ENCODE data around the gene CNOT1.
"Not testable (repeated sequence)": the region's sequence is repeated elsewhere in the genome, so short reads cannot be mapped to it uniquely, and the experiment has no call there.

The CNOT1 gene

GRCh38 chr16:58638148-58639036, 8.8 kb upstream of the CNOT1 start:
- DNase-seq (ENCODE audit: low spot score) = peak; percentile 89

GRCh38 chr16:58637021-58637420, 7.4 kb upstream of the CNOT1 start:
- not testable (repeated sequence) for DNase-seq (ENCODE audit: low spot score)

GRCh38 chr16:58636466-58636865, 6.8 kb upstream of the CNOT1 start:
- no peak for DNase-seq (ENCODE audit: low spot score)

GRCh38 chr16:58635502-58635901, 5.9 kb upstream of the CNOT1 start:
- no peak for DNase-seq (ENCODE audit: low spot score)

- no peak for DNase-seq (ENCODE audit: low spot score)
These were observed 4.7 kb upstream of the CNOT1 start for GRCh38 chr16:58634265-58634802.

GRCh38 chr16:58628845-58629732, 537 bp downstream of the CNOT1 start:
- DNase-seq (ENCODE audit: low spot score) = peak; percentile 64

- no peak for DNase-seq (ENCODE audit: low spot score)
These were observed 5.4 kb downstream of the CNOT1 start for GRCh38 chr16:58624209-58624608.

- no peak for DNase-seq (ENCODE audit: low spot score)
These were observed 9.2 kb downstream of the CNOT1 start for GRCh38 chr16:58620396-58620795.

GRCh38 chr16:58615280-58615679, 14.3 kb downstream of the CNOT1 start:
- DNase-seq (ENCODE audit: low spot score) = no peak

- DNase-seq (ENCODE audit: low spot score) = no peak
These were observed 14.8 kb downstream of the CNOT1 start for GRCh38 chr16:58614860-58615259.

GRCh38 chr16:58614212-58614611, 15.4 kb downstream of the CNOT1 start:
- no peak for DNase-seq (ENCODE audit: low spot score)

- not testable (repeated sequence) for DNase-seq (ENCODE audit: low spot score)
These were observed 16.7 kb downstream of the CNOT1 start for GRCh38 chr16:58612965-58613364.

GRCh38 chr16:58608601-58609136, 21.0 kb downstream of the CNOT1 start:
- DNase-seq (ENCODE audit: low spot score) = no peak

GRCh38 chr16:58605562-58605961, 24.1 kb downstream of the CNOT1 start:
- no peak for DNase-seq (ENCODE audit: low spot score)

GRCh38 chr16:58591083-58591482, 38.5 kb downstream of the CNOT1 start:
- no peak for DNase-seq (ENCODE audit: low spot score)

- no peak for DNase-seq (ENCODE audit: low spot score)
These were observed 40.2 kb downstream of the CNOT1 start for GRCh38 chr16:58589326-58589905.

- no peak for DNase-seq (ENCODE audit: low spot score)
These were observed 41.2 kb downstream of the CNOT1 start for GRCh38 chr16:58588406-58588805.

- no peak for DNase-seq (ENCODE audit: low spot score)
These were observed 43.1 kb downstream of the CNOT1 start for GRCh38 chr16:58586340-58587030.

- DNase-seq (ENCODE audit: low spot score) = no peak
These were observed 44.7 kb downstream of the CNOT1 start for GRCh38 chr16:58584831-58585505.

GRCh38 chr16:58582971-58583765, 46.5 kb downstream of the CNOT1 start:
- DNase-seq (ENCODE audit: low spot score) = no peak
